AG04450 (cell line): ENCODE data around the gene PSMB1. TPM values are rescaled to one million over a fixed set of nuclear protein-coding genes. Genes with fewer than 3 reads are reported as not detected.
A peak's percentile ranks its signal among the peaks of the same experiment; 100 is the strongest.
"Not testable (repeated sequence)": the region's sequence is repeated elsewhere in the genome, so short reads cannot be mapped to it uniquely, and the experiment has no call there.

Experiments used
- CTCF ChIA-PET: fragments of 300-600, 350-600 bp; formaldehyde crosslinking; extraction: SDS; loops from one replicate; lab custom pipeline; 2022; ENCODE audit warnings: antibody characterized with exemption, inconsistent platforms; lab: Charles Lee
- POLR2A ChIA-PET: fragments of 350-600 bp; formaldehyde crosslinking; extraction: SDS; loops from one replicate; lab custom pipeline; 2021; ENCODE audit warnings: antibody characterized with exemption, inconsistent platforms; lab: Yijun Ruan, JAX
- DNase-seq: peaks from one replicate; pipeline ENCODE4 v3.0.0-alpha.2; 2011; ENCODE audit warnings: low read depth, low spot score
- H3K27ac ChIP-seq: one replicate; pipeline ENCODE4 v1.5.1; 2012; ENCODE audit warnings: low read depth, low read length, control low read depth
- H3K27me3 ChIP-seq: one replicate; pipeline ENCODE4 v1.6.0; 2012; ENCODE audit warnings: low read length; ENCODE audit not compliant: control insufficient read depth, insufficient read depth
- H3K4me3 ChIP-seq: 2 replicates; pipeline ENCODE4 v1.5.1; 2011; ENCODE audit warnings: mild to moderate bottlenecking, low read depth, low read length, control low read depth
- H3K9me3 ChIP-seq: 2 replicates; pipeline ENCODE4 v1.5.1; 2012; ENCODE audit warnings: low read length; ENCODE audit not compliant: control insufficient read depth, insufficient read depth
- polyA plus RNA-seq: library from polyadenylated mRNA; depleted of rRNA; stranded (reverse); fragments of >200 nt; gene quantifications from 2 replicates; pipeline ENCODE4 v1.2.3, GENCODE V29; 2011
- TF ChIP-seq, protein P1 (sequence below): IDR thresholded peaks from 2 replicates; pipeline ENCODE4 v1.5.1; 2011; ENCODE audit warnings: low read depth, low read length, control low read depth, inconsistent platforms

PSMB1 gene
- polyA plus RNA-seq, 1 experiment: 491 TPM

DNA sequence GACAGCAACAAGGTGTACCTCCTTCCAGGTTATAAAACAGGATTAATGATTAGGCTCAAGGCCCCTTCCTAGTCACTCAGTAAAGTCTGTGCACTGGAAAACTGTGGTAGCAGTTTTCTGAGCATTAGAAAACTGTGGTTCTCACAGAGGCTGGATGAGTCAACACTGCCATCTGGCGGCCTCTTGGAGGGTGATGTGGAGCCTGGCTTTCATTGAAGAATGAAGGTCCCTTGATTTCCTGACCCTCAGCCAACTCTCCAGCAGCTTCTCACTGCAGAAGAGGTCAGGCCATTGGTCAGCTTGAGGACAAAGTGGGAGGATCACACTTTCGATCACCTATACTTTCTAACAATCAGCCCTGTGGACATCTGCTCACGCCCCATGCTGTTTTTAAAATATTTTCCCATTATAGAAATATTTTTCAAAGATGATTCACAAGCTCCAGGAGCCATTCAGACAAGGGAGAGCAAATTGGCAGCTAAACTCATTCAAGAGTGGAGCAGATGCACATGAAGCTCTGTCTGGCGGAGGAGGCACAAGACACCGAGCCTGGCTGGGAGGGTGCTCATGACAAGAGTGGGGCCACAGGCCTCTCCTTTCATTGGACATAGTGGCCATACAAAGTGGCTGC lies 23.2 kb downstream of the PSMB1 start:
- peak; percentile 46 for DNase-seq
- ChIA-PET CTCF (interaction anchor here (0.6 to 8.6 kb wide), 41 partner anchors 9 to 1636 kb away, joined by 3 to 143 read pairs (median 5); partner anchors contain the start of genes DLL1, PDCD2, PSMB1 and TBP), POLR2A (no interaction called here)
- H3K27ac ChIP-seq: no peak overlapping the region
- TF ChIP-seq, protein P1, sequence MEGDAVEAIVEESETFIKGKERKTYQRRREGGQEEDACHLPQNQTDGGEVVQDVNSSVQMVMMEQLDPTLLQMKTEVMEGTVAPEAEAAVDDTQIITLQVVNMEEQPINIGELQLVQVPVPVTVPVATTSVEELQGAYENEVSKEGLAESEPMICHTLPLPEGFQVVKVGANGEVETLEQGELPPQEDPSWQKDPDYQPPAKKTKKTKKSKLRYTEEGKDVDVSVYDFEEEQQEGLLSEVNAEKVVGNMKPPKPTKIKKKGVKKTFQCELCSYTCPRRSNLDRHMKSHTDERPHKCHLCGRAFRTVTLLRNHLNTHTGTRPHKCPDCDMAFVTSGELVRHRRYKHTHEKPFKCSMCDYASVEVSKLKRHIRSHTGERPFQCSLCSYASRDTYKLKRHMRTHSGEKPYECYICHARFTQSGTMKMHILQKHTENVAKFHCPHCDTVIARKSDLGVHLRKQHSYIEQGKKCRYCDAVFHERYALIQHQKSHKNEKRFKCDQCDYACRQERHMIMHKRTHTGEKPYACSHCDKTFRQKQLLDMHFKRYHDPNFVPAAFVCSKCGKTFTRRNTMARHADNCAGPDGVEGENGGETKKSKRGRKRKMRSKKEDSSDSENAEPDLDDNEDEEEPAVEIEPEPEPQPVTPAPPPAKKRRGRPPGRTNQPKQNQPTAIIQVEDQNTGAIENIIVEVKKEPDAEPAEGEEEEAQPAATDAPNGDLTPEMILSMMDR: peak; percentile 99
- H3K9me3 ChIP-seq: no peaks in the 10 kb centered on the region
- H3K27me3 ChIP-seq: no peaks in the 10 kb centered on the region
- no peak overlapping the region for H3K4me3 ChIP-seq

DNA sequence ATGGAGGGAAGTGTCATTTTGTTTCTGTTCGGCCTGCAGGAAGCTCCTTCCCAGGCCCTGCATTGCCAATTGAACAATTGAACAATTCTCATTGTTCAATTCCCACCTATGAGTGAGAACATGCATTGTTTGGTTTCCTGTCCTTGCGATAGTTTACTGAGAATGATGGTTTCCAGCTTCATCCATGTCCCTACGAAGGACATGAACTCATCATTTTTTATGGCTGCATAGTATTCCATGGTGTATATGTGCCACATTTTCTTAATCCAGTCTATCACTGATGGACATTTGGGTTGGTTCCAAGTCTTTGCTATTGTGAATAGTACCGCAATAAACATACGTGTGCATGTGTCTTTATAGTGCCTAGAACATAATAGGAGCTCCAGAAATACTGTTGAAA lies 25.1 kb downstream of the PSMB1 start:
- DNase-seq, H3K27ac ChIP-seq, H3K27me3 ChIP-seq, H3K4me3 ChIP-seq, H3K9me3 ChIP-seq, POLR2A ChIA-PET: not testable (repeated sequence)
- CTCF ChIA-PET: interaction anchor here (3.4 to 8.6 kb wide), 3 partner anchors 10 to 738 kb away, joined by 21 to 143 read pairs (median 59); no protein-coding TSS in a partner anchor

DNA sequence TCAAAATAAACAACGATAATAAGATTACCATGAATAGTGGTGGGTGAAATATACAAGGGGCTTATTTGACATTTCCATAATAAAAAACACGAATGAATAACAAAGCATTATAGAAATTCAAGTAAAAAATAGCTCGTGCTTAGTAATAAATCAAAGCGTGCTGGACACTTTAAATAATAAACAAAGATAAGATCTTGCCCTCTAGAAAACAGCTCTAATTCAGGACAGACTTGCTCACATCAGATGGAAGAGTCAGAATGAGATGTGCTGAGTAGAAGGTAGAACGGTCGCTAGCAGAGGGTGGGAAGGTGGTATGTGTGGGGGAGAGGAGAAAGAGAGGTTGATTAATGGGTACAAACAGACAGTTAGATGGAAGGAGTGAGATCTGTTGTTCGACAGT lies 27.3 kb downstream of the PSMB1 start:
- POLR2A ChIA-PET: no interaction called here
- Histone ChIP-seq H3K27me3 (no peaks in the 10 kb centered on the region), H3K4me3 (no peak overlapping the region), H3K9me3 (no peaks in the 10 kb centered on the region), H3K27ac (no peak overlapping the region)
- CTCF ChIA-PET: interaction anchor here (0.9 to 8.6 kb wide), 2 partner anchors 693 to 736 kb away, joined by 5 to 143 read pairs; no protein-coding TSS in a partner anchor
- TF ChIP-seq, protein P1: no peak
- no peak for DNase-seq

DNA sequence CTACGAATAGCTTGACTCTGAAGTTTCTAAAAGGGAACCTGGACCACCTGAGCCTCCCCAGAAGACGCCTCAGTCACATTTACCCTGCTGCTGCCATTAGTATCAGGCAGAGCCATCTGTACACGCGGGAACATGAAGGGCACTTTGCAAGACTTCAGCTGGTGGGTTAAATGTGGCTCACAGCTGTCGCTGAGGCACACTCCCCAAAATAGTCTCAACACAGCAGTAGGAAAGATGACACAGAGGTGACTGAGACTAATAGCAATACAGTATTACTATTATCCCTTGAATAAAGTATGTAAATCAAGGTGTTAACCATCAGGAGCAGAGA lies 29.0 kb downstream of the PSMB1 start:
- H3K27ac ChIP-seq: no peak overlapping the region
- H3K9me3 ChIP-seq: no peaks in the 10 kb centered on the region
- H3K4me3 ChIP-seq: no peak overlapping the region
- no peak for DNase-seq
- TF ChIP-seq, protein P1: no peak
- ChIA-PET POLR2A (no interaction called here), CTCF (interaction anchor here (2.5 to 3.2 kb wide), 2 partner anchors 692 to 734 kb away, joined by 10 to 17 read pairs; no protein-coding TSS in a partner anchor)
- no peaks in the 10 kb centered on the region for H3K27me3 ChIP-seq

DNA sequence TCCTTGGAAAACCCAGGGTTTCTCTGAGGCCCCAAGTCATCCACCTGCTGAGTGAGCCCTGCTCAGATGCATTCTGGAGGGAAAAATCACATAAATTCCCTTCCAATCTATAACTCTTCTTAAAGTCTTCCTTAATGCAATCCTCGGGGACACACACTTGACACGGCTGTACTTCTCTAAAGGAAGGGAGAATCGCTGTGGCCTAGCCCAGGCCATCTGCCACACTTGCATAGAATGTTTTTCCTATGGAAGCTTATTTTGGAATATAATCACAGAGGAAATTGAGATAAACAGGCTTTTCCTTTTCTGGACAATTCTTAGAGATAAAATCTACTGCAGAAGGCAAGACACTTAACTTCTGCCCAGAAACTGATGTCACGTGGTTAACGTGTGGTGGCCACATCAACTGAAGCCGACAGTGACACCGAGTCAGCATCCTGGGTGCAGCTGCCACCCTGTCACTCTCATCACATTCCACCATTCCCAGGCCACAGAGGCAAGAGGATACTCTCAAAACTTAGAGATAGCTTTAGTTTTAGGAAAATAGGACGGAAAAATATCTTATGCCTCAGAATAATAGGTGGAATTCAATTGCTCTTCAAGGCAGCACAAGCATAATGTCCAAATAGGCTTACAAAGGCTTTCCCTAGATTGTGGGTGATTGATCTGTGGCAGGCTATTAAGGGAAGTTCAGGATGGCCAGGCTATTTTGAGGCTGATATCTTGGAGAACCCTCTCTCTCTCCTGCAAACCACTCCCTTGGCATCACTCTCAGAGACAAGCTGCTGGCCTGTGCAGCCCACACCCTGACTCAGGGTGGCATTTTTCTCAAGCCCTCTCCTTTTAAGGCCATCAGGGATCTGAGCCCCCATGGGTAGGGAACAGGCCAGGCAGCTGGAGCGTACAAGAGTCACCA lies 29.6 kb downstream of the PSMB1 start:
- no peak overlapping the region for H3K27ac ChIP-seq
- no peaks in the 10 kb centered on the region for H3K9me3 ChIP-seq
- H3K4me3 ChIP-seq: no peak overlapping the region
- TF ChIP-seq, protein P1: no peak
- H3K27me3 ChIP-seq: no peaks in the 10 kb centered on the region
- CTCF ChIA-PET: interaction anchor here (2.5 to 3.2 kb wide), 2 partner anchors 692 to 733 kb away, joined by 10 to 17 read pairs; no protein-coding TSS in a partner anchor
- no peak for DNase-seq
- POLR2A ChIA-PET: no interaction called here
